ENCODE measurements around the gene NUTM1.
"Not testable (repeated sequence)": the region's sequence is repeated elsewhere in the genome, so short reads cannot be mapped to it uniquely, and the experiment has no call there.

DNA sequence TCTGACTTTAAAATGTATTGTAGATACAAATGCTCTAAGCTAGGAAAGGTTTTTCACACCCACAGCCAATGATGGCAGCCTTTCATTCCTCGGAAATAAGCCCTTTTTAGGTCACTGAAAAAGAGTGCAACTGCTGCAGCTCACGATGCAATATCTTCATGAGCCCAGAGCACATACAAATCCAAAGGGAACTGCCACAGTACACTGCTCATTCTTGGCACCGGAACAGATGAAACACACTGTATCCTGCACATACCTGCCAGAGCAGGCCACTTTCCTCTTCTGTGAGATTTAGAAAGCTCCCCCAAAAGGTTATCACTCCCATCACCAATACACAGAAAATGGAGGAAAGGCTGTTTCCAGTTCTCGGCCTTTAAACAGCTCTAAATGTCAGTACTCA, 37.4 kb downstream of the NUTM1 start:
- TF ChIP-seq CTCF (IDR thresholded peaks at IDR 0.05; ENCODE audit: poor library complexity); EZH2 (IDR thresholded peaks at IDR 0.05; ENCODE audit: borderline replicate concordance): not testable (repeated sequence)
